ENCODE data around the gene TMEM243. TPM values are rescaled to one million over a fixed set of nuclear protein-coding genes. Genes with fewer than 3 reads are reported as not detected.

Gene TMEM243
- total RNA-seq, 6 donors from 2014 or later: 75.9 to 178 (median 99.1) TPM

GRCh38 chr7:87148332-87148955 lies 71.1 kb downstream of the TMEM243 start:
- Histone ChIP-seq H3K9me3 (no peaks in the 10 kb centered on the region), H3K4me1 (peaks cover under 1 to 14% (median 9%) of the 10 kb centered on the region in 4 donors), H3K36me3 (no peaks in the 10 kb centered on the region), H3K4me3 (no peak overlapping the region), H3K27me3 (no peaks in the 10 kb centered on the region), H3K27ac (peak overlapping the region in 1 of 4 donors; percentile 37)
- ATAC-seq (ENCODE audit: low FRiP score in 2 of 2) (no peak), DNase-seq (no peak)
- peak in 5 of 6 experiments; percentile 27 to 44 (median 38) for TF ChIP-seq CTCF (IDR thresholded peaks at IDR 0.05)
- no peak for TF ChIP-seq POLR2AphosphoS5 (IDR thresholded peaks at IDR 0.05)
- WGBS, 2 donors: 32 to 54% methylated on average over 1 of the region's 1 CpG

- ATAC-seq (ENCODE audit: low FRiP score in 2 of 2) (no peak), DNase-seq (no peak)
- WGBS, 2 donors: 92 to 95% methylated on average over 7 of the region's 7 CpGs
- no peaks in the 10 kb centered on the region for H3K27me3 ChIP-seq
- TF ChIP-seq CTCF (IDR thresholded peaks at IDR 0.05) (no peak), POLR2AphosphoS5 (IDR thresholded peaks at IDR 0.05) (no peak), POLR2A (IDR thresholded peaks at IDR 0.05) (no peak), EP300 (IDR thresholded peaks at IDR 0.05) (no peak)
- H3K9me3 ChIP-seq: no peaks in the 10 kb centered on the region
- no peaks in the 10 kb centered on the region for H3K36me3 ChIP-seq
- H3K27ac ChIP-seq: no peak overlapping the region
- no peak overlapping the region for H3K4me3 ChIP-seq
- peaks cover 0 to 14% (median 9%) of the 10 kb centered on the region in 4 donors for H3K4me1 ChIP-seq
Observed at GRCh38 chr7:87147500-87147899, 72.0 kb downstream of the TMEM243 start.

DNA sequence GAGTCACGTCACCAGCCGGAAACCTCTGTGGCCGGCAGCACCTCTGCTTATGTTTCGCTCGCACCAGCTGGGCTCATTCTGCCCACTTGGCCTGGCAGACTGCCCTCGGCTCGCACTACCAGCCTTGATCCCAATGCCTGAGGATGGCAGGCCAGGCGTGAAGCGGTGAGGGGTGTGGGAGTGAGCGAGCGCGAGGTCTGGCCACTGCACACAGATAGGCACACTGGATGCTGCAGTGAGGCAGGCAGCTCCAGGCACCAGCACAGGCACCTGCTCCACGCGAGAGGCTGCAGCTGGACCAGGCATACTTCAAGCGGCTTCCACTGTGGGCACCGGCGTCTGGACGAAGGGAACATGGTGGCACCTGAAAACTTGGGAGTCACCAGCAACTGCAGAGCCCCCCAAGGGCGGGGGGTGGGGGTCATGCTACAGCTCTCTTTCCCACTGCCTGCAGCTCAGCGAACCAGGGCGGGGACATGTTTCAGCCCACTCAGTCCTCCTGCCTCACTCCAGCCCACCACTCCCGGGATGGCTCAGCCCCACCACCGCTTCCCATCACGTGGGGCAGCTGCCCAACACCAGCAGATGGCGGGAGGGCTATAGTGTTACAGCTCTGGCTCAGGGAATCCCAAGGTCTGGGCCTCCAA lies 72.7 kb downstream of the TMEM243 start:
- ATAC-seq (ENCODE audit: low FRiP score in 2 of 2): no peak
- Histone ChIP-seq H3K36me3 (no peaks in the 10 kb centered on the region), H3K27ac (no peak overlapping the region), H3K27me3 (no peaks in the 10 kb centered on the region), H3K4me3 (no peak overlapping the region), H3K4me1 (peaks cover 0 to 14% (median 9%) of the 10 kb centered on the region in 4 donors), H3K9me3 (no peaks in the 10 kb centered on the region)
- no peak for TF ChIP-seq EP300 (IDR thresholded peaks at IDR 0.05)
- no peak for TF ChIP-seq POLR2AphosphoS5 (IDR thresholded peaks at IDR 0.05)
- no peak for TF ChIP-seq CTCF (IDR thresholded peaks at IDR 0.05)
- no peak for TF ChIP-seq POLR2A (IDR thresholded peaks at IDR 0.05)
- peak in 1 of 2 donors; percentile 63 for DNase-seq
- WGBS, 2 donors: 91 to 94% methylated on average over 24 to 25 of the region's 25 CpGs

Small RNA genes within 50 kb of the gene (small RNA-seq; reads per million reads assigned to genes)
- gene RF00019: 0 reads per million in 4 donors
- 0 reads per million in 4 donors for gene RF02271

Other genes starting within 250 kb of the TMEM243 start
- 100 to 1,000 TPM in 1 of 6 donors, 10 to 100 TPM in 5; 25.4 to 107 (median 71.0) TPM for gene ELAPOR2, start 160.1 kb downstream of the TMEM243 start, total RNA-seq
- 100 to 1,000 TPM in 2 of 6 donors, 10 to 100 TPM in 4; 51.8 to 258 (median 77.7) TPM for gene DMTF1, start 67.3 kb downstream of the TMEM243 start, total RNA-seq
- 10 to 100 TPM in 1 of 6 donors, 1 to 10 TPM in 5; 2.9 to 16.6 (median 8.6) TPM for gene CROT, start 125.9 kb upstream of the TMEM243 start, total RNA-seq

Measured in upper lobe of left lung (tissue), 6 donors.